Measurements from ENCODE around the gene KIF16B. TPM values are rescaled to one million over a fixed set of nuclear protein-coding genes. Genes with fewer than 3 reads are reported as not detected.

The KIF16B gene
- total and polyA plus RNA-seq, 2 donors (not counting 3 experiments of a cell fraction or from before 2014, with no cell fraction given): 2.9 to 8.8 TPM

DNA sequence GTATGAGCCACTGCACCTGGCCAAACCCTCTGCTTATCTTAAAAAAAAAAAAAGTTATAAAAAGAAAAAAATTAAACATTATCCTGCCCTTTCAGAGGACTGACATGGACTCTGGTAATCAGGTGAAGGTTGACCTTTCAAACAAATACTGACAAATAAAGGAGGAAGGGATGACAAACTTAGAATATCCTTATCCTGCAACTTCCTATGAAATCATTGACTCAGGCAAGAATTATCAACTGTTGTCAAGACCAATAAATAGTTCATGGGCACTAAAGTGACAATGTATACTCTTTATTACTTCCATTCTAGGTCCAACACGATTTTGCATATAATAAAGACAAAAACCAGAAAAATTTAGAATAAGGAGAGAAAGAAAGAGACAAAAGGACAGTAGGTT is 117.9 kb downstream of the KIF16B start:
- intact Hi-C loops (cut with micrococcal nuclease): loop anchor here (10.0 kb wide), 1 partner anchor 311 kb away; no protein-coding TSS in a partner anchor
- CTCF ChIA-PET: no interaction called here
- FAIRE-seq: no peak

More for the DNA sequence above, 117.9 kb downstream of the KIF16B start:
- dilution Hi-C loops (cut with MboI; ENCODE audit: extremely low pct_ligation_motif_present, low sequenced_read_pairs): no loop called here
- BruUV-seq (replicated peaks): no TSS peak
- Histone ChIP-seq H3K4me1 (ENCODE audit: control insufficient read depth, extremely low read depth, insufficient read depth, low read length) (no peaks in the 10 kb centered on the region), H3K36me3 (ENCODE audit: control insufficient read depth in 2 of 2, extremely low read depth in 1 of 2, insufficient read depth in 2 of 2, low read length in 2 of 2) (no peaks in the 10 kb centered on the region), H4K20me1 (replicated peaks; ENCODE audit: control insufficient read depth, extremely low read depth, insufficient read depth, low read length) (no peaks in the 10 kb centered on the region), H3K9ac (replicated peaks; ENCODE audit: extremely low read depth, insufficient read depth, low read length) (no peak overlapping the region), H3K4me2 (ENCODE audit: insufficient read depth, low read length) (no peak overlapping the region), H3K9me1 (replicated peaks; ENCODE audit: control insufficient read depth, extremely low read depth, insufficient read depth, low read length) (no peaks in the 10 kb centered on the region), H2AFZ (ENCODE audit: low read depth, low read length) (no peak overlapping the region), H3K4me3 (replicated peaks in 1 of 3; ENCODE audit: insufficient read depth in 1 of 3, low read depth in 1 of 3, low read length in 3 of 3) (no peak overlapping the region), H3K9me3 (replicated peaks; ENCODE audit: control insufficient read depth, insufficient read depth, low read length) (no peaks in the 10 kb centered on the region), H3K27ac (ENCODE audit: insufficient read depth, low read depth, low read length) (no peak overlapping the region), H3K27me3 (ENCODE audit: control insufficient read depth in 2 of 2, insufficient read depth in 2 of 2, low read length in 2 of 2) (no peaks in the 10 kb centered on the region), H3K79me2 (ENCODE audit: control insufficient read depth, insufficient read depth, low read length) (no peaks in the 10 kb centered on the region)
- no peak for DNase-seq (ENCODE audit: low read depth, low spot score)
- TF ChIP-seq POLR2A (IDR thresholded peaks at IDR 0.05; ENCODE audit: low read depth, low read length) (no peak), JUN (IDR thresholded peaks at IDR 0.05; ENCODE audit: borderline replicate concordance, insufficient read depth, insufficient read length, low read depth) (no peak), EZH2 (IDR thresholded peaks at IDR 0.05; ENCODE audit: borderline replicate concordance, low read depth, low read length, severe bottlenecking) (no peak), POLR2AphosphoS5 (IDR thresholded peaks at IDR 0.05; ENCODE audit: insufficient read depth, low read depth, low read length) (no peak), GATA2 (IDR thresholded peaks at IDR 0.05; ENCODE audit: insufficient read depth, insufficient read length, low read depth, low read length) (no peak), MYC (IDR thresholded peaks at IDR 0.05; ENCODE audit: low read depth, low read length) (no peak), FOS (IDR thresholded peaks at IDR 0.05; ENCODE audit: borderline replicate concordance, insufficient read depth, low read length) (no peak)
- TF ChIP-seq, protein P1, sequence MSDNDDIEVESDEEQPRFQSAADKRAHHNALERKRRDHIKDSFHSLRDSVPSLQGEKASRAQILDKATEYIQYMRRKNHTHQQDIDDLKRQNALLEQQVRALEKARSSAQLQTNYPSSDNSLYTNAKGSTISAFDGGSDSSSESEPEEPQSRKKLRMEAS (IDR thresholded peaks at IDR 0.05; ENCODE audit: insufficient read depth, insufficient read length): no peak
- TF ChIP-seq, protein P2, sequence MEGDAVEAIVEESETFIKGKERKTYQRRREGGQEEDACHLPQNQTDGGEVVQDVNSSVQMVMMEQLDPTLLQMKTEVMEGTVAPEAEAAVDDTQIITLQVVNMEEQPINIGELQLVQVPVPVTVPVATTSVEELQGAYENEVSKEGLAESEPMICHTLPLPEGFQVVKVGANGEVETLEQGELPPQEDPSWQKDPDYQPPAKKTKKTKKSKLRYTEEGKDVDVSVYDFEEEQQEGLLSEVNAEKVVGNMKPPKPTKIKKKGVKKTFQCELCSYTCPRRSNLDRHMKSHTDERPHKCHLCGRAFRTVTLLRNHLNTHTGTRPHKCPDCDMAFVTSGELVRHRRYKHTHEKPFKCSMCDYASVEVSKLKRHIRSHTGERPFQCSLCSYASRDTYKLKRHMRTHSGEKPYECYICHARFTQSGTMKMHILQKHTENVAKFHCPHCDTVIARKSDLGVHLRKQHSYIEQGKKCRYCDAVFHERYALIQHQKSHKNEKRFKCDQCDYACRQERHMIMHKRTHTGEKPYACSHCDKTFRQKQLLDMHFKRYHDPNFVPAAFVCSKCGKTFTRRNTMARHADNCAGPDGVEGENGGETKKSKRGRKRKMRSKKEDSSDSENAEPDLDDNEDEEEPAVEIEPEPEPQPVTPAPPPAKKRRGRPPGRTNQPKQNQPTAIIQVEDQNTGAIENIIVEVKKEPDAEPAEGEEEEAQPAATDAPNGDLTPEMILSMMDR (IDR thresholded peaks at IDR 0.05; ENCODE audit: extremely low read depth in 1 of 2, insufficient read depth in 1 of 2, low read depth in 1 of 2, low read length in 2 of 2): no peak
- POLR2A ChIA-PET: no interaction called here
